Right lung (tissue), 5 donors: ENCODE measurements around the gene PNKP. TPM values are rescaled to one million over a fixed set of nuclear protein-coding genes. Genes with fewer than 3 reads are reported as not detected.
"Not testable (repeated sequence)": the region's sequence is repeated elsewhere in the genome, so short reads cannot be mapped to it uniquely, and the experiment has no call there.

Experiments used
- DNase-seq, 2 donors: peaks; one replicate each; pipeline ENCODE4 v3.0.0-alpha.2; 2013
- polyA plus RNA-seq, 5 donors: library from polyadenylated mRNA; unstranded; fragments of 120-200 nt; gene quantifications; one replicate each; pipeline versions ENCODE4 v1.2.1 to v1.2.3, GENCODE V29; 2013; ENCODE audit warnings: inconsistent platforms in 1 of 5, low replicate concordance in 1 of 5; ENCODE audit not compliant: insufficient read length in 5 of 5, insufficient read depth in 1 of 5

The PNKP gene
- polyA plus RNA-seq, 5 donors = 54.1 to 76.4 (median 59.0) TPM

- no peak for DNase-seq
Measured at GRCh38 chr19:49823472-49823871, 43.9 kb downstream of the PNKP start.

GRCh38 chr19:49820125-49820524 is 47.3 kb downstream of the PNKP start:
- DNase-seq = no peak

GRCh38 chr19:49819452-49820115 is 47.8 kb downstream of the PNKP start:
- not testable (repeated sequence) for DNase-seq

GRCh38 chr19:49818649-49819370 is 48.6 kb downstream of the PNKP start:
- no peak for DNase-seq

GRCh38 chr19:49817964-49818648 is 49.3 kb downstream of the PNKP start, which contains the start of gene MED25:
Gene MED25 (plus strand): TSS chr19:49818289. CDS start chr19:49818342, 53 bp downstream.
- DNase-seq = peak; percentile 95 to 96

GRCh38 chr19:49816590-49816989 is 50.8 kb downstream of the PNKP start:
- no peak for DNase-seq

- no peak for DNase-seq
Measured at GRCh38 chr19:49814010-49814409, 53.4 kb downstream of the PNKP start.

- peak; percentile 97 to 98 for DNase-seq
Measured at GRCh38 chr19:49812997-49813861, 54.1 kb downstream of the PNKP start, which contains the start of gene FUZ. Gene FUZ (minus strand): TSS chr19:49813292. CDS start chr19:49813106, 186 bp downstream.

GRCh38 chr19:49812452-49812996 is 54.9 kb downstream of the PNKP start:
- no peak for DNase-seq

- no peak for DNase-seq
Measured at GRCh38 chr19:49811328-49811727, 56.0 kb downstream of the PNKP start.

Other genes starting within 250 kb of the PNKP start
- 10 to 100 TPM; 20.3 to 39.5 (median 24.7) TPM for gene RRAS, start 227.4 kb downstream of the PNKP start, polyA plus RNA-seq
- gene SCAF1, start 225.4 kb downstream of the PNKP start, polyA plus RNA-seq = 10 to 100 TPM; 18.4 to 45.0 (median 31.3) TPM
- gene IRF3, start 201.7 kb downstream of the PNKP start, polyA plus RNA-seq = 10 to 100 TPM; 48.9 to 87.5 (median 73.7) TPM
- gene BCL2L12, start 201.6 kb downstream of the PNKP start, polyA plus RNA-seq = 10 to 100 TPM; 20.2 to 34.8 (median 24.7) TPM
- gene PRMT1, start 190.3 kb downstream of the PNKP start, polyA plus RNA-seq = 100 to 1,000 TPM; 189 to 299 (median 236) TPM
- 1 to 10 TPM in 4 of 5 donors, under 1 TPM in 1; 0.76 to 2.8 (median 1.3) TPM for gene ADM5, start 178.0 kb downstream of the PNKP start, polyA plus RNA-seq
- 10 to 100 TPM; 24.3 to 34.0 (median 27.8) TPM for gene CPT1C, start 176.5 kb downstream of the PNKP start, polyA plus RNA-seq
- under 1 TPM; 0.16 to 0.36 (median 0.28) TPM for gene TSKS, start 104.3 kb downstream of the PNKP start, polyA plus RNA-seq
- gene AP2A1, start 100.6 kb downstream of the PNKP start, polyA plus RNA-seq = 10 to 100 TPM; 47.8 to 87.2 (median 57.3) TPM
- 10 to 100 TPM; 21.6 to 28.9 (median 27.2) TPM for gene FUZ, start 54.3 kb downstream of the PNKP start, polyA plus RNA-seq
- 10 to 100 TPM; 45.4 to 63.8 (median 54.8) TPM for gene MED25, start 49.3 kb downstream of the PNKP start, polyA plus RNA-seq
- gene PTOV1, start 16.4 kb downstream of the PNKP start, polyA plus RNA-seq = 100 to 1,000 TPM; 207 to 317 (median 259) TPM
- gene AKT1S1, start 9.8 kb upstream of the PNKP start, polyA plus RNA-seq = 10 to 100 TPM; 26.9 to 49.1 (median 29.9) TPM
- gene TBC1D17, start 10.1 kb upstream of the PNKP start, polyA plus RNA-seq = 10 to 100 TPM; 32.2 to 49.5 (median 48.3) TPM
- 1 to 10 TPM; 1.0 to 2.1 (median 1.5) TPM for gene IL4I1, start 29.3 kb upstream of the PNKP start, polyA plus RNA-seq
- 10 to 100 TPM; 20.8 to 38.5 (median 22.9) TPM for gene ATF5, start 61.6 kb upstream of the PNKP start, polyA plus RNA-seq
- gene NUP62, start 61.9 kb upstream of the PNKP start, polyA plus RNA-seq = 10 to 100 TPM; 52.9 to 69.1 (median 62.4) TPM
- gene SIGLEC11, start 93.6 kb upstream of the PNKP start, polyA plus RNA-seq = under 1 TPM; 0.23 to 0.97 (median 0.52) TPM
- gene VRK3, start 157.8 kb upstream of the PNKP start, polyA plus RNA-seq = 10 to 100 TPM; 36.4 to 45.5 (median 42.5) TPM
- 10 to 100 TPM; 13.2 to 15.7 (median 14.3) TPM for gene ZNF473, start 158.4 kb upstream of the PNKP start, polyA plus RNA-seq